ENCODE measurements around the gene HDAC11. TPM values are rescaled to one million over a fixed set of nuclear protein-coding genes. Genes with fewer than 3 reads are reported as not detected.

Gene HDAC11
- total and polyA plus RNA-seq, 2 of the 13 experiments (the other 11 are each of a cell fraction or from before 2014, with no cell fraction given) = 13.7 to 33.1 TPM

GRCh38 chr3:13470894-13471574, 9.1 kb upstream of the HDAC11 start (continued):
- TF ChIP-seq ZNF512 (CRISPR knock-in tag; IDR thresholded peaks at IDR 0.05) = no peak
- TF ChIP-seq DPF2 (CRISPR knock-in tag; IDR thresholded peaks at IDR 0.05; ENCODE audit: borderline replicate concordance, low read depth) = peak; percentile 96
- peak; percentile 22; the same call in 1 of the 2 replicates for TF ChIP-seq GZF1 (CRISPR knock-in tag; IDR thresholded peaks at IDR 0.05)
- no peak for TF ChIP-seq IRX3 (CRISPR knock-in tag; IDR thresholded peaks at IDR 0.05; ENCODE audit: borderline replicate concordance, low read depth)
- no peak for TF ChIP-seq TEAD2 (CRISPR knock-in tag; IDR thresholded peaks at IDR 0.05)
- TF ChIP-seq ZFP62 (CRISPR knock-in tag; IDR thresholded peaks at IDR 0.05) = no peak
- TF ChIP-seq TEAD3 (CRISPR knock-in tag; optimal IDR thresholded peaks at IDR 0.05; ENCODE audit: borderline replicate concordance) = peak; percentile 94
- TF ChIP-seq, protein P1, sequence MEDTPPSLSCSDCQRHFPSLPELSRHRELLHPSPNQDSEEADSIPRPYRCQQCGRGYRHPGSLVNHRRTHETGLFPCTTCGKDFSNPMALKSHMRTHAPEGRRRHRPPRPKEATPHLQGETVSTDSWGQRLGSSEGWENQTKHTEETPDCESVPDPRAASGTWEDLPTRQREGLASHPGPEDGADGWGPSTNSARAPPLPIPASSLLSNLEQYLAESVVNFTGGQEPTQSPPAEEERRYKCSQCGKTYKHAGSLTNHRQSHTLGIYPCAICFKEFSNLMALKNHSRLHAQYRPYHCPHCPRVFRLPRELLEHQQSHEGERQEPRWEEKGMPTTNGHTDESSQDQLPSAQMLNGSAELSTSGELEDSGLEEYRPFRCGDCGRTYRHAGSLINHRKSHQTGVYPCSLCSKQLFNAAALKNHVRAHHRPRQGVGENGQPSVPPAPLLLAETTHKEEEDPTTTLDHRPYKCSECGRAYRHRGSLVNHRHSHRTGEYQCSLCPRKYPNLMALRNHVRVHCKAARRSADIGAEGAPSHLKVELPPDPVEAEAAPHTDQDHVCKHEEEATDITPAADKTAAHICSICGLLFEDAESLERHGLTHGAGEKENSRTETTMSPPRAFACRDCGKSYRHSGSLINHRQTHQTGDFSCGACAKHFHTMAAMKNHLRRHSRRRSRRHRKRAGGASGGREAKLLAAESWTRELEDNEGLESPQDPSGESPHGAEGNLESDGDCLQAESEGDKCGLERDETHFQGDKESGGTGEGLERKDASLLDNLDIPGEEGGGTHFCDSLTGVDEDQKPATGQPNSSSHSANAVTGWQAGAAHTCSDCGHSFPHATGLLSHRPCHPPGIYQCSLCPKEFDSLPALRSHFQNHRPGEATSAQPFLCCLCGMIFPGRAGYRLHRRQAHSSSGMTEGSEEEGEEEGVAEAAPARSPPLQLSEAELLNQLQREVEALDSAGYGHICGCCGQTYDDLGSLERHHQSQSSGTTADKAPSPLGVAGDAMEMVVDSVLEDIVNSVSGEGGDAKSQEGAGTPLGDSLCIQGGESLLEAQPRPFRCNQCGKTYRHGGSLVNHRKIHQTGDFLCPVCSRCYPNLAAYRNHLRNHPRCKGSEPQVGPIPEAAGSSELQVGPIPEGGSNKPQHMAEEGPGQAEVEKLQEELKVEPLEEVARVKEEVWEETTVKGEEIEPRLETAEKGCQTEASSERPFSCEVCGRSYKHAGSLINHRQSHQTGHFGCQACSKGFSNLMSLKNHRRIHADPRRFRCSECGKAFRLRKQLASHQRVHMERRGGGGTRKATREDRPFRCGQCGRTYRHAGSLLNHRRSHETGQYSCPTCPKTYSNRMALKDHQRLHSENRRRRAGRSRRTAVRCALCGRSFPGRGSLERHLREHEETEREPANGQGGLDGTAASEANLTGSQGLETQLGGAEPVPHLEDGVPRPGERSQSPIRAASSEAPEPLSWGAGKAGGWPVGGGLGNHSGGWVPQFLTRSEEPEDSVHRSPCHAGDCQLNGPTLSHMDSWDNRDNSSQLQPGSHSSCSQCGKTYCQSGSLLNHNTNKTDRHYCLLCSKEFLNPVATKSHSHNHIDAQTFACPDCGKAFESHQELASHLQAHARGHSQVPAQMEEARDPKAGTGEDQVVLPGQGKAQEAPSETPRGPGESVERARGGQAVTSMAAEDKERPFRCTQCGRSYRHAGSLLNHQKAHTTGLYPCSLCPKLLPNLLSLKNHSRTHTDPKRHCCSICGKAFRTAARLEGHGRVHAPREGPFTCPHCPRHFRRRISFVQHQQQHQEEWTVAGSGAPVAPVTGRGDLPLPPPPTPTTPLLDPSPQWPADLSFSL (CRISPR knock-in tag; IDR thresholded peaks at IDR 0.05) = no peak
- no peak for TF ChIP-seq SP140L (CRISPR knock-in tag; IDR thresholded peaks at IDR 0.05; ENCODE audit: borderline replicate concordance)
- peak; percentile 95 for TF ChIP-seq TFAP4 (IDR thresholded peaks at IDR 0.05; ENCODE audit: borderline replicate concordance, low read depth)
- TF ChIP-seq SATB2 (CRISPR knock-in tag; IDR thresholded peaks at IDR 0.05) = no peak
- peak; percentile 69; the same call in 1 of the 2 replicates for TF ChIP-seq ZNF264 (CRISPR knock-in tag; IDR thresholded peaks at IDR 0.05)
- no peak for TF ChIP-seq ISX (CRISPR knock-in tag; conservative IDR thresholded peaks at IDR 0.05)
- no peak for TF ChIP-seq THAP8 (CRISPR knock-in tag; IDR thresholded peaks at IDR 0.05; ENCODE audit: borderline replicate concordance)
- TF ChIP-seq ARHGAP35 (CRISPR knock-in tag; IDR thresholded peaks at IDR 0.05; ENCODE audit: borderline replicate concordance) = no peak
- no peak for TF ChIP-seq ZNF737 (CRISPR knock-in tag; IDR thresholded peaks at IDR 0.05; ENCODE audit: borderline replicate concordance)
- TF ChIP-seq ZSCAN29 (CRISPR knock-in tag; conservative IDR thresholded peaks at IDR 0.05) = peak; percentile 72
- 0 out of 2 replicates have a peak, but pooled peaks have one; percentile 28 for TF ChIP-seq CBFB (CRISPR knock-in tag; IDR thresholded peaks at IDR 0.05)
- TF ChIP-seq, protein P2, sequence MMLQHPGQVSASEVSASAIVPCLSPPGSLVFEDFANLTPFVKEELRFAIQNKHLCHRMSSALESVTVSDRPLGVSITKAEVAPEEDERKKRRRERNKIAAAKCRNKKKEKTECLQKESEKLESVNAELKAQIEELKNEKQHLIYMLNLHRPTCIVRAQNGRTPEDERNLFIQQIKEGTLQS (CRISPR knock-in tag; IDR thresholded peaks at IDR 0.05) = no peak; the same call in 1 of the 2 replicates
- TF ChIP-seq ZFAT (CRISPR knock-in tag; conservative IDR thresholded peaks at IDR 0.05) = no peak

All from HepG2 (cell line).